A673 (cell line): ENCODE measurements around the gene TMEM40. TPM values are rescaled to one million over a fixed set of nuclear protein-coding genes. Genes with fewer than 3 reads are reported as not detected.

ENCODE experiments used
- BruUV-seq: library from RNA; stranded (reverse); fragments of 400-500 nt; replicated peaks from 2 replicates; lab custom pipeline; 2021; lab: Mats Ljungman, UMichigan
- CTCF ChIA-PET: fragments of 300-600 bp; sonication (Branson Sonifier 250); formaldehyde crosslinking; loops from one replicate; lab custom pipeline; 2022; ENCODE audit warnings: antibody characterized with exemption; lab: Charles Lee
- POLR2A ChIA-PET: fragments of 300-600 bp; sonication (Branson Sonifier 250); formaldehyde crosslinking; loops from one replicate; lab custom pipeline; 2022; ENCODE audit warnings: antibody characterized with exemption; ENCODE audit not compliant: low non-redundant PET; lab: Charles Lee
- DNase-seq: peaks from one replicate; pipeline ENCODE4 v3.0.0-alpha.2; 2015; ENCODE audit warnings: low spot score
- H3K27ac ChIP-seq: fragments of 200-600 bp; sonication (generic); 2 replicates; pipeline ENCODE4 v1.5.1; 2016; ENCODE audit warnings: mixed run types, low read depth, mild to moderate bottlenecking, mixed read lengths, antibody characterized with exemption, low read length; ENCODE audit not compliant: poor library complexity, severe bottlenecking
- H3K27me3 ChIP-seq: fragments of 200-600 bp; sonication (generic); replicated peaks from 2 replicates; pipeline ENCODE4 v1.6.1; 2017; ENCODE audit warnings: mixed run types, low read depth, mild to moderate bottlenecking, mixed read lengths, antibody characterized with exemption, low read length; ENCODE audit not compliant: insufficient read depth, poor library complexity
- H3K36me3 ChIP-seq: fragments of 200-600 bp; sonication (generic); 2 replicates; pipeline ENCODE4 v1.6.1; 2016; ENCODE audit warnings: mixed run types, mild to moderate bottlenecking, mixed read lengths, antibody characterized with exemption, low read length; ENCODE audit not compliant: insufficient read depth, poor library complexity, severe bottlenecking
- H3K4me1 ChIP-seq: fragments of 200-600 bp; sonication (generic); 2 replicates; pipeline ENCODE4 v1.6.1; 2017; ENCODE audit warnings: mixed run types, mild to moderate bottlenecking, mixed read lengths, antibody characterized with exemption, low read length; ENCODE audit not compliant: insufficient read depth, poor library complexity, severe bottlenecking
- H3K4me3 ChIP-seq: fragments of 200-600 bp; sonication (generic); 2 replicates; pipeline ENCODE4 v1.5.1; 2016; ENCODE audit warnings: low read depth, mixed run types, mild to moderate bottlenecking, mixed read lengths, low read length; ENCODE audit not compliant: poor library complexity, severe bottlenecking
- H3K9me3 ChIP-seq: fragments of 200-600 bp; sonication (generic); 2 replicates; pipeline ENCODE4 v1.6.1; 2016; ENCODE audit warnings: mixed run types, low read depth, mild to moderate bottlenecking, mixed read lengths, antibody characterized with exemption, low read length; ENCODE audit not compliant: poor library complexity, severe bottlenecking
- CTCF ChIP-seq: fragments of 300-800, 200-600 bp; sonication (generic); conservative IDR thresholded peaks from 2 replicates; pipeline ENCODE4 v1.5.1; 2017; ENCODE audit warnings: low read depth, mild to moderate bottlenecking, antibody characterized with exemption, low read length, moderate library complexity, mixed read lengths
- EZH2 ChIP-seq: fragments of 200-600 bp; sonication (generic); IDR thresholded peaks from 2 replicates; pipeline ENCODE4 v1.6.1; 2017; ENCODE audit warnings: borderline replicate concordance, low read depth, mild to moderate bottlenecking, mixed read lengths, antibody characterized with exemption, low read length; ENCODE audit not compliant: poor library complexity, severe bottlenecking
- intact Hi-C: fragments of 100-400 bp; cut with micrococcal nuclease; formaldehyde crosslinking; loops from one replicate; pipeline ENCODE4 v1.10.0; 2022; ENCODE audit not compliant: unreplicated experiment
- total RNA-seq: library from RNA; stranded (reverse); gene quantifications from 2 replicates; pipeline ENCODE4 v1.2.3, GENCODE V29; 2021

Gene TMEM40
- total RNA-seq, 1 experiment from 2014 or later, result not detected

GRCh38 chr3:12772462-12772861 is 13.4 kb upstream of the TMEM40 start:
- ChIA-PET POLR2A (no interaction called here), CTCF (no interaction called here)
- no peak for TF ChIP-seq EZH2
- no peak for TF ChIP-seq CTCF
- H3K36me3 ChIP-seq, result no peaks in the 10 kb centered on the region
- H3K27me3 ChIP-seq, result no peaks in the 10 kb centered on the region
- H3K4me1 ChIP-seq, result no peaks in the 10 kb centered on the region
- DNase-seq, result no peak
- no peaks in the 10 kb centered on the region for H3K9me3 ChIP-seq
- BruUV-seq, result no TSS peak
- H3K4me3 ChIP-seq, result no peak overlapping the region
- intact Hi-C loops, result no loop called here
- H3K27ac ChIP-seq, result no peak overlapping the region

- CTCF ChIA-PET, result no interaction called here
- BruUV-seq, result no TSS peak
- intact Hi-C loops, result no loop called here
These were observed 12.2 kb upstream of the TMEM40 start for GRCh38 chr3:12771236-12771635.

GRCh38 chr3:12769761-12770160 is 10.7 kb upstream of the TMEM40 start:
- no peak for TF ChIP-seq EZH2
- no peak for TF ChIP-seq CTCF
- intact Hi-C loops, result no loop called here
- ChIA-PET POLR2A (no interaction called here), CTCF (no interaction called here)
- BruUV-seq, result no TSS peak
- Histone ChIP-seq H3K36me3 (no peaks in the 10 kb centered on the region), H3K27ac (no peak overlapping the region), H3K27me3 (no peaks in the 10 kb centered on the region), H3K4me1 (no peaks in the 10 kb centered on the region), H3K9me3 (no peaks in the 10 kb centered on the region), H3K4me3 (no peak overlapping the region)
- no peak for DNase-seq

More at GRCh38 chr3:12771236-12771635, 12.2 kb upstream of the TMEM40 start:
- H3K27ac ChIP-seq, result no peak overlapping the region
- no peaks in the 10 kb centered on the region for H3K27me3 ChIP-seq
- no peak for DNase-seq
- TF ChIP-seq EZH2, result no peak
- no peak for TF ChIP-seq CTCF
- POLR2A ChIA-PET, result no interaction called here
- H3K36me3 ChIP-seq, result no peaks in the 10 kb centered on the region
- no peaks in the 10 kb centered on the region for H3K4me1 ChIP-seq
- H3K9me3 ChIP-seq, result no peaks in the 10 kb centered on the region
- H3K4me3 ChIP-seq, result no peak overlapping the region
